OCI-LY7 (cell line): ENCODE results near the gene PTRH2. TPM values are rescaled to one million over a fixed set of nuclear protein-coding genes. Genes with fewer than 3 reads are reported as not detected.

Source experiments
- BruUV-seq: library from RNA; stranded (reverse); fragments of 400-500 nt; replicated peaks from 2 replicates; lab custom pipeline; 2021; lab: Mats Ljungman, UMichigan
- CTCF ChIA-PET: fragments of 300-600 bp; sonication (Branson Sonifier 250); formaldehyde crosslinking; loops from one replicate; lab custom pipeline; 2022; ENCODE audit warnings: antibody characterized with exemption; ENCODE audit not compliant: unreplicated experiment; lab: Charles Lee
- POLR2A ChIA-PET: fragments of 300-600 bp; sonication (Branson Sonifier 250); formaldehyde crosslinking; loops from one replicate; lab custom pipeline; 2022; ENCODE audit warnings: antibody characterized with exemption; lab: Charles Lee
- DNase-seq: peaks from one replicate; pipeline ENCODE4 v3.0.0-alpha.2; 2015; ENCODE audit warnings: low spot score
- H2AFZ ChIP-seq: fragments of 200-600 bp; sonication (generic), shearing (Covaris generic); 2 replicates; pipeline ENCODE4 v1.6.1; 2014; ENCODE audit warnings: mild to moderate bottlenecking, antibody characterized with exemption, low read length, moderate library complexity
- H3K27ac ChIP-seq: fragments of 200-600 bp; sonication (generic); 2 replicates; pipeline ENCODE4 v1.5.1; 2014; ENCODE audit warnings: mixed run types, low read depth, mild to moderate bottlenecking, moderate library complexity, low read length, inconsistent platforms; ENCODE audit not compliant: poor library complexity, severe bottlenecking
- H3K36me3 ChIP-seq: fragments of 200-600 bp; sonication (generic); 2 replicates; pipeline ENCODE4 v1.6.1; 2014; ENCODE audit warnings: mild to moderate bottlenecking, antibody characterized with exemption, low read length, moderate library complexity, mixed read lengths; ENCODE audit not compliant: insufficient read depth
- H3K4me1 ChIP-seq: fragments of 200-600 bp; sonication (generic); 2 replicates; pipeline ENCODE4 v1.5.1; 2014; ENCODE audit warnings: mild to moderate bottlenecking, low read length; ENCODE audit not compliant: insufficient read depth, poor library complexity, severe bottlenecking
- H3K4me2 ChIP-seq: fragments of 200-600 bp; sonication (generic); 2 replicates; pipeline ENCODE4 v1.6.1; 2014; ENCODE audit warnings: mild to moderate bottlenecking, low read length
- H3K4me3 ChIP-seq: fragments of 200-600 bp; sonication (generic); 2 replicates; pipeline ENCODE4 v1.5.1; 2014; ENCODE audit warnings: mild to moderate bottlenecking, low read depth, low read length; ENCODE audit not compliant: poor library complexity, severe bottlenecking
- H3K79me2 ChIP-seq: fragments of 200-600 bp; sonication (generic); 2 replicates; pipeline ENCODE4 v1.6.1; 2016; ENCODE audit warnings: low read depth, mild to moderate bottlenecking, low read length, moderate library complexity, mixed read lengths; ENCODE audit not compliant: insufficient read depth
- H3K9me2 ChIP-seq: fragments of 200-600 bp; sonication (generic); 2 replicates; pipeline ENCODE4 v1.6.1; 2016; ENCODE audit warnings: mild to moderate bottlenecking, low read length, mixed read lengths; ENCODE audit not compliant: insufficient read depth
- H3K9me3 ChIP-seq: fragments of 200-600 bp; sonication (generic); 2 replicates; pipeline ENCODE4 v1.6.1; 2014; ENCODE audit warnings: mild to moderate bottlenecking, mixed run types, low read length, mixed read lengths
- H4K20me1 ChIP-seq: fragments of 200-600 bp; sonication (generic); 2 replicates; pipeline ENCODE4 v1.6.1; 2014; ENCODE audit warnings: mild to moderate bottlenecking, antibody characterized with exemption, low read length, moderate library complexity, mixed read lengths; ENCODE audit not compliant: insufficient read depth
- CTCF ChIP-seq: fragments of 200-600 bp; sonication (generic); conservative IDR thresholded peaks from 2 replicates; pipeline ENCODE4 v1.5.1; 2014; ENCODE audit warnings: mild to moderate bottlenecking, antibody characterized with exemption, low read length, moderate library complexity, mixed read lengths
- EZH2phosphoT487 ChIP-seq: fragments of 200-600 bp; sonication (generic); IDR thresholded peaks from 2 replicates; pipeline ENCODE4 v1.6.1; 2018; ENCODE audit warnings: low read depth, borderline replicate concordance, mild to moderate bottlenecking, mixed run types, antibody characterized with exemption, low read length, moderate library complexity, mixed read lengths
- intact Hi-C: fragments of 100-400 bp; cut with micrococcal nuclease; formaldehyde crosslinking; loops from one replicate; pipeline ENCODE4 v1.10.0; 2022; ENCODE audit not compliant: unreplicated experiment
- total RNA-seq, 2 experiments: library from RNA; depleted of rRNA in 1 of 2; stranded (reverse); fragments of >200 nt in 1 of 2; shearing (Covaris generic) in 1 of 2; gene quantifications; 2 replicates each; pipeline ENCODE4 v1.2.3, GENCODE V29; 2014 to 2022

Gene PTRH2
- total RNA-seq, 2 experiments from 2014 or later: 27.0 to 34.5 TPM

DNA sequence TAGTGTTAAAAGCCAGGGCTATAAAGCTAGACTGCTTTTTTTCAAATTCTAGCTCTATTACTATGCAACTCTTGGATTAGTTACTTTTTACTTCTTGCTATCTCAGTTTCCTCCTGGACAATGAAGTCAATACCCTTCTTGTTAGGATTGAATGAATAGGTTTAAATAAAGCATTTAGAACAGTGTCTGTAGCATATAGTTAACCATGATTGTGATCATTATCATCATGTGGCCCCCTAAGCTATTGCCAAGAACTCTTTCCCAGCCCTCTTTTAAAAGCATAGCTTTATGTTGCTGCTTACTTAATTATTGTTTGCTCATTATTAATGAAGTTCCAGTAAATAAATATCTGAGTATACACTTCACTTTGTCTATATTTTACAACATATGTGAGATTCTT, 4.7 kb upstream of the PTRH2 start:
- DNase-seq: no peak
- Histone ChIP-seq H4K20me1 (peaks cover 20% of the 10 kb centered on the region; the same call in 1 of the 2 replicates), H3K27ac (no peak overlapping the region), H3K79me2 (peaks cover 80% of the 10 kb centered on the region), H3K4me2 (no peak overlapping the region), H2AFZ (no peak overlapping the region), H3K9me3 (no peaks in the 10 kb centered on the region), H3K4me3 (no peak overlapping the region), H3K4me1 (peaks cover 14% of the 10 kb centered on the region), H3K36me3 (no peaks in the 10 kb centered on the region), H3K9me2 (no peaks in the 10 kb centered on the region)
- ChIA-PET POLR2A (interaction anchor here (0.8 to 0.9 kb wide), 2 partner anchors 10 to 93 kb away, joined by 3 to 4 read pairs; partner anchors contain the start of gene CLTC), CTCF (no interaction called here)
- BruUV-seq: no TSS peak
- intact Hi-C loops: no loop called here
- no peak for TF ChIP-seq CTCF
- TF ChIP-seq EZH2phosphoT487: no peak

GRCh38 chr17:59707971-59708430, 771 bp upstream of the PTRH2 start:
- H4K20me1 ChIP-seq: peaks cover 16% of the 10 kb centered on the region; the same call in 1 of the 2 replicates
- H3K9me3 ChIP-seq: no peaks in the 10 kb centered on the region
- ChIA-PET POLR2A (interaction anchor here (0.6 to 2.5 kb wide), 8 partner anchors 9 to 501 kb away, joined by 3 to 10 read pairs (median 4); partner anchors contain the start of gene CLTC), CTCF (no interaction called here)
- peaks cover 29% of the 10 kb centered on the region for H3K36me3 ChIP-seq
- peaks cover 90% of the 10 kb centered on the region for H3K79me2 ChIP-seq
- no peaks in the 10 kb centered on the region for H3K9me2 ChIP-seq
- H3K27ac ChIP-seq: peak overlapping the region; percentile 74
- TF ChIP-seq EZH2phosphoT487 (no peak), CTCF (no peak)
- peak overlapping the region; percentile 86 for H3K4me2 ChIP-seq
- DNase-seq: peak; percentile 16
- intact Hi-C loops: no loop called here
- H3K4me1 ChIP-seq: peaks cover 32% of the 10 kb centered on the region
- peak overlapping the region; percentile 86 for H3K4me3 ChIP-seq
- no TSS peak for BruUV-seq
- peak overlapping the region; percentile 72; the same call in 1 of the 2 replicates for H2AFZ ChIP-seq

DNA sequence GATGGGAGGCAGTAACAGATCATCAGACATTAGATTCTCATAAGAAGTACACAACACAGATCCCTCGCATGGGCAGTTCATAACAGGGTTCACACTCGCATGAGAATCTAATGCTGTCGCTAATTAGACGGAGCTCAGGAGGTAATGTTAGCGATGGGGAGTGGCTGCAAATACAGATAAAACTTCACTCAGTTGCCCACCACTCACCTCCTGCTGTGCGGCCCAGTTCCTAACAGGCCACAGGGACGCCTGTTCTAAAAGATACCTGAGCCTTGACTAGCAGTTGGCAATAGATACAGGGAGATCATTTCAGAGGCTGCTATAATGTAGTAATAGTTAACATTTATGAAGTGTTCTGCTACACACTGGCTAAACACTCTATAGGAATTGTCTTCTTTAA, 4.9 kb downstream of the PTRH2 start:
- H3K9me3 ChIP-seq: no peaks in the 10 kb centered on the region
- ChIA-PET POLR2A (interaction anchor here (0.6 to 1.5 kb wide), 3 partner anchors 10 to 64 kb away, joined by 3 to 4 read pairs (median 4); no protein-coding TSS in a partner anchor), CTCF (no interaction called here)
- no peak for DNase-seq
- intact Hi-C loops: no loop called here
- H3K4me1 ChIP-seq: peaks cover 23% of the 10 kb centered on the region
- no peak overlapping the region for H3K27ac ChIP-seq
- H4K20me1 ChIP-seq: peaks cover 31% of the 10 kb centered on the region; the same call in 1 of the 2 replicates
- no peak overlapping the region for H3K4me2 ChIP-seq
- no peak overlapping the region for H2AFZ ChIP-seq
- H3K36me3 ChIP-seq: peaks cover 81% of the 10 kb centered on the region
- H3K4me3 ChIP-seq: no peak overlapping the region
- H3K79me2 ChIP-seq: peaks cover 98% of the 10 kb centered on the region
- no peaks in the 10 kb centered on the region for H3K9me2 ChIP-seq
- BruUV-seq: no TSS peak
- TF ChIP-seq CTCF: no peak
- no peak for TF ChIP-seq EZH2phosphoT487
